GM18520 (cell line): ENCODE measurements around the gene PLSCR2.
"Not testable (repeated sequence)": the region's sequence is repeated elsewhere in the genome, so short reads cannot be mapped to it uniquely, and the experiment has no call there.

Source experiments
- ATAC-seq: cut with Tn5 transposase; IDR thresholded peaks from one replicate; pipeline ENCODE4 v1.9.1; 2021; ENCODE audit not compliant: unreplicated experiment

The PLSCR2 gene, protein sequence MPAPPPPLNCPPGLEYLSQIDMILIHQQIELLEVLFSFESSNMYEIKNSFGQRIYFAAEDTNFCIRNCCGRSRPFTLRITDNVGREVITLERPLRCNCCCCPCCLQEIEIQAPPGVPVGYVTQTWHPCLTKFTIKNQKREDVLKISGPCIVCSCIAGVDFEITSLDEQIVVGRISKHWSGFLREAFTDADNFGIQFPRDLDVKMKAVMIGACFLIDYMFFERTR

DNA sequence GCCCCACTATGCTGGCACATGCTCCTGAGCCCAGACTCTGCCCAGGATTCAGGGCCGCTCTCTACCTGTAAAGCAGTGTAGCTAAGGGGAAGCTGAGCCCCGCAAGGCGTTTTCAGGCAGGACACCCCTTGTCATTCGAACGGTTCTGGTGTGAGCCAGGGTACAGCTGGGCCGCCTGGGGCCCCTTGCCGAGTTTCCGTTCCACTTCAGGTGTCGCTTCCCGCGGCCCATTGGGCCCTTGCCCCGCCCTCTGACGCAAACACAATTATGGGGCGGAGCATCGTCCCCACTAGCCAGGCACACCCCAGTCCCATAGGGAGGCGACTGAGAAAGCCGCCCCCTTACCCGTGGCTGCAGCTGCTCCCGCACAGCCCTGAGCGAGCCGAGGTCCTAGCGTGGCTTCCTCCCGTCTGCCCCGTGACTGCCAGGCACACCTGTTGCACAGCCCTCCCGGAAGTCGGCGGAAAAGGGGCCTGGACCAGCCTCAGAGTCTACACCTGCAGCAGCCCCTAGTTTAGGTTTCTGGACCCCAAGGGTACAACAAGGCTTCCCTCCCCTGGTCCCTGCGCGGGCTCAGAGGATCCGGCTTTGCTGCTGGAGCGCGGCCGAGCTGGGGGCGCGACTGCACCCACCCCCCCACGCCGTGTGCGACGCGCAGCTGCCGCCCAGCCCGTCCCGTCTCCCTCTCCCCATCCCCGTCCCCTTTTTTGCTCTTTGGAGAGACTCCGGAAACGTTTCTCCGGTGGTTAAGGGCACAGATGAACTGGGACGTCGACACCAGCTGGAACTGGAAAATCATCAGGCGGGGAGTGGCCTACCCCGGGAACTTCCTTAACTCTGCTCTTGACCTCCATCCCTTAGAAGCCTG lies at the start of gene PLSCR2:
Gene PLSCR2 (minus strand): TSS at position 412 of the 868 bp plus-strand sequence. CDS start 9,657 bp downstream, outside the sequence.
- peak; percentile 77 for ATAC-seq

DNA sequence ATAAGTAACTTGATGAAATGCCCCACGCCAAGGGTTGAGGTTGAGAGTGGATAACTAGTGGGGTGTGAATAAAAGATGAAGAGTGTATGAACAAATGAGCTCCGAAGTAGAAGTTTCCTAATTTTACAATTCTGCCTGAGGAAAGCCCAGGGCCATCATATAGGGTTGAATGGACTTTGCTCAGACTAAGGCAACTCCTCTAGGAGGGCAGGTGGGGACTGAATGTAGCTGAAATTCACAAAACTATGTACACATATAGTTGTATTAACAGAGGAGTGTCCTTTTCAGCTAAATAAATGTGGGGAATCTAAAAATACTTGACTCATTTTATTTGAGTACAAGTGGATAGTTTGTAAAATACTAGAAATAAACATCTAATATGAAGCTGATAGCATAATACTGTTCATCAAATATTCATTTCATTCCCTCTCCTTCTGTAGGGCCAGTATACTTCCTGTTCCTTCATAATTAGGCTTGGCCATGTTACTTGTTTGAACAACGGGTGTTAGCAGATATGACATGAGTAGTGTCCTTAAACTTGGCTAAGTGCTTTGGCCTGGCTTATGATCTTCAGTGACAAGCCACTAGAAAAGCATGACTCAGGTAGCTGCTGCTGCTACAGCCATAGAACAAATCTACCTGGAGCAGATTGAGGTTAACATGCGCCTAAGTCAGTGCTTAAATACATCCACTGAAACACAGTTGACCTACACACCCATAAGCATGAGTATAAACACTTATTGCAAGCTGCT lies 48.5 kb upstream of the PLSCR2 start:
- ATAC-seq: no peak

DNA sequence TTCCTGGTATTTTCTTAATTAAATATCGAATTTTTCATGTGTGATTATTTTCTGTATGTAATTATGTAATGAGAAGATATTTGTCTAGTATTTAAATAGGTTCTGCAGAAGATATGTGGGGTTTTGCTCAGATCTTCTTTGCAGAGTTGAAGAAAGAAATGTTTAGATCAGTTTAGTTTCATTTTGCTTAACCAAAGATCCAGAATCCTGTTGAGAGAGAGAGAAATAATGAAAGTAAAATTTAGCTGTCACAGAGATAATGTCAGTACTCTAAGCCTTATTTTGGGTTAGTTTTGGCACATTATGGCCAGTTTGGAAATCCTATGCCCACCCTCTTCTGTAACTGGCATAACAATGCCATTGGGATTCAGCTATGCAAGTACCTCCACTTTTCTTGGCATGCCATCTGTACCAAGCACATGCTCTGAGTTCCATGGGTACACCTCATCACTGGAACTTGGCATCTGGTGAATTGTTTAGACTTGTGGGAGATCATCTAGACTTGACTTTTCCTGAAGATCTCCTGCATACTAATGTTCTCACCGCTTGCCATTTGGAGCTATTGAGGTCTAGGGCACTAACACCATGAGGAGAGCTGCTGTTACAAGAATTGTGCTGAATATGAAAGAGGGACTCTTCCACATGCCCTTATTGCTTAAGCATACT lies 44.2 kb upstream of the PLSCR2 start:
- no peak for ATAC-seq

DNA sequence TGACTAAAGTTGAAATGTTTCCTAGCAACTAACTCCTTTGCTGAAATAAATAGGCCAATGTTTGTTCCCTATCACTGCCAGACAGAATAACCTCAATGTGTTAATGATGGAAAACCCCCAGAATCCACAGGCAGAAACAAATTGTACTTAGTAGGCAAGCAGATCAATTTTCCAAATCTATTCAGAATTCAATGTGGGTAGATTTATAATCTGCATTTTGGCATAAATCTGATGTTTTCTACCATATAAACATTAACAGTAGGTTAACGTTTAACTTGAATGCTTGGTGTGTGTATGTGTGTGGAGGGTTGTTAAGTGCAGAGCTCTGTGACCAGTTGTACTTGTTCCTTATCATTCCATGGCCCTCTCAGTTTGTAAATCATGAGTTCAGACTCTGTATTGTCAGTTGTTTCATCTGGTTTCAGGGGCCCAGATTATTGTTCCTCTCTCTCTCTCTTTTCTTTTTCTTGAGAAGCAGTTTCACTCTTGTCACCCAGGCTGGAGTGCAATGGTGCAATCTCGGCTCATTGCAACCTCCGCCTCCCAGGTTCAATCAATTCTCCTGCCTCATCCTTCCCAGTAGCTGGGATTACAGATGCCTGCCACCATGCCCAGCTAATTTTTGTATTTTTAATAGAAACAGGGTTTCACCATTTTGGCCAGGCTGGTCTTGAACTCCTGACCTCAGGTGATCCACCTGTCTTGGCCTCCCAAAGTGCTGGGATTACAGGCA lies 42.2 kb upstream of the PLSCR2 start:
- no peak for ATAC-seq

DNA sequence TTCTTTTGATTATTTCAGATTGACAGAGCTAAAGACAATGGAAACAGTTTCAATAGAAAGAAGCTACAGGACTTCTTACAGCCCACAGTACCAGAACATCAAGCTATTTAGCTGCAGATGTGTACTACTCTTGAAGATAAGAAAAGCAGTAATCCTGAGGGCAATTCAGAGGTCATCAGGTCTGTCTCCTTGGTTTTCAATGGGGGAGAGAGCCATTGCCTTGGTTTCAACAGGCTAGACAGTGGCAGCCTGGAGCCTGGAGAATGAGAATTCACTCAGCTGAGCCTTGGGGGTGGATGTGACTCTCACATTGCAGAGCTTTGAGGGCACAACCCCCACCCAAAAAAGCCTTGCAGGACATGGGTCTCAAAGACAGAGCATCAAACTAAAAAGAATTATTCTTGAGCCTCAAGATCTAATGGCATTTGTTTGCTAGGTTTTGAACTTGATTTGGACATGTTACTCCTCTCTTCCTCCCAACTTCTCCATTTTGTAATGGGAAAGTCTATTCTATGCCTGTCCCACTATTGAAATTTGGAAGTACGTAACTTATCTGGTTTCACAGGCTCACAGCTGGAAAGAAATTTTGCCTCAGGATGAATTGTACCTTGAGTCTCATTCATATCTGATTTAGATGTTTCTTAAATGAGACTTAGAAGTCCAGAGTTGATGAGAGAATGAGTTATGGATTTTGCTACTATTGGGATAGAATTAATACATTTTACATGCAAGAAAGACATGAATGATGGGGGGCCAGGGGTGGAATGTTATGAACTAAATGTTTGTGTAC lies 38.2 kb upstream of the PLSCR2 start:
- no peak for ATAC-seq

DNA sequence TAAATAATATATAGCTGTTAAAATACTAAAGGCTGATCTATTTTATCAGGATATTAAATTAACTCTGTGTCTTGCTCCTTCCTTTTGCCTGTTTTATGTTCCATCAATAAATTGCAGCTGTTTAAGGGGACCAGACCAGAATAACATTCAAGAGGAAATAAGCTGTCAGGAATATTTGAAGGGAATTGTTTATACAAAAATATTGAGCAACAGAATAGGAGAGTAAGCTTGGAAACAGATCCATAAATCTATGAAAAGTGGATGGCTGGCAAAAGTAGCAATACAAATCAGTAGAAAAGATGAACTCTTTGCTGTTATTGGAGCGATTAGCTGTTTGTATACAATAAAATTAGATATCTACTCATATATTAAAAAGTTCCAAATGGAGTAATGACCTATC lies 36.2 kb upstream of the PLSCR2 start:
- ATAC-seq: no peak

DNA sequence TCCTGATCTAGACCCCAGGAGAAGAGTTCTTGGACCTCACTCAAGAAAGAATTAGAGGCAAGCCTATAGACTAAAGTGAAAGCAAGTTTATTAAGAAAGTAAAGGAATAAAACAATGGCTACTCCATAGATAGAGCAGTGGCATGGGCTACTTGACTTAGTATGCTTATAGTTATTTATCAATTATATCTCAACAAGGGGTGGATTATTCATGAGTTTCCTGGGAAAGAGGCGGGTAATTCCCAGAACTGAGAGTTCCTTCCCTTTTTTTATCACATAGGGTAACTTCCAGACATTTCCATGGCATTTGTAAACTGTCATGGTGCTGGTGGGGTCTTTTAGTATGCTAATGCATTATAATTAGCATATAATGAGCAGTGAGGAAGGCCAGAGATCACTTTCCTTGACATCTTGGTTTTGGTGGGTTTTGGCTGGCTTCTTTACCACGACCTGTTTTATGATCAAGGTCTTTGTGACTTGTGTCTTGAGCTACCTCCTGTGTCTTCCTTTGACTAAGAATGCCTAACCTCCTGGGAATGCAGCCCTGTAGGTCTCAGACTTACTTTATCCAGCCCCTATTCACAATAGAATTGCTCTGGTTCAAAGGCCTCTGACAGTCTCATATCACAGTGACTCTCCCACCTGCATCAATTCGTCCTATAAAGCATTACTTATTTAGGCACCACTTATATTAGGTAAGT lies 35.3 kb upstream of the PLSCR2 start:
- ATAC-seq: no peak

DNA sequence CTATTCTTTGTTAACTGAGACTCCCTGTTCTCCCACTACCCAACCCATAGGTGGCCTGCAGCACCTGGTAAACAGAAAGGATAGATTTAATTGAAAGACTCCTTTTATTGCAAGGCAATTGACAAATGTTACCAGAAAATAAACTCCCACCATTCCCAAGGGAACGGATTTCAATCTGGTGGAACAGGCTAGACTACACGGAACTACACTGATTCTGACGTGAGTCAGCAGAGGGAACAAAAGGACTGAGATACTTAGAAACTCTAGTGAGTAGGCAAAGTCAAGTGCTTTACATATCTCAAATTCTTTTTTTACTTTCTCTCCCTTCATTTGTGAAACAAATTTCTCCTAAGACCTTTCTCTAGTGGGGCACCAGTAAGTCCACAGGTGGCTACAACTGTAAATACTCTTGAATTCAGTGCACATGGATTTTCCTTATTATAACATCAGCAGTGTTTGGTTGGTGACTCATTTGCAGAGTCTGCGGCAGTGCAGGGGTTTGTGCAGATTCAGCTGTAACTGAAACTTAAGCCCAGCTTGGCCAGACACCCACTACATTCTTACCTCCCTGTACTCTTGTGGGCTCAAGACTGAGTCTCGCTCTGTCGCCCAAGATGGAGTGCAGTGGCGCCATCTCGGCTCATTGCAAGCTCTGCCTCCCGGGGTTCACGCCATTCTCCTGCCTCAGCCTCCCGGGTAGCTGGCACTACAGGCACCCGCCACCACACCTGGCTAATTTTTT lies 34.3 kb upstream of the PLSCR2 start:
- ATAC-seq: peak; percentile 96

DNA sequence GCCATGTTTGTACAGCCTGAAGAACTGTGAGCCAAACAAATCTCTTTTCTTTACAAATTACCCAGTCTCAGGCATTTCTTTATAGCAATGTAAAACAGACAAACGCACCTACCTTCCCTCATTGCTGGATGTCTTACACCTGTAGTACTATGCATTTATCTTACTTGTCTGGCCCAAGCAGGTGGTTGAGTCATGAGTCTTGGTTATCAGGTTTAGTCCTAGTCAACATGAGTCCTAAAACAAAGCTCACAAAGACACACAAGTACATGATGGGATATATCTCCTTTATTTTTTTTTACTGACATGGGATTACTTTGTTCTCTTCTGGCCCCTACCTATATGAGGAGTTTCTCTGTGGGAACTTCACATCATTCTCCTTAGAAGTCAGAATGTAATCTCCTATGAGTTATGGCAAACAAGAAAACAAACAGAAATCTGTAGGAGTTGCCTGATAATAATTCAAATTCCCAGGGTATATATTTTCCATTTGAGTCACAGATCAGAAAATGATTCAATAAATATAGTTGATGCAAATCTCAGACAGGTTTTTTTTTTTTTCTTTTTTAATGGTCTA lies 33.6 kb upstream of the PLSCR2 start:
- ATAC-seq: no peak

DNA sequence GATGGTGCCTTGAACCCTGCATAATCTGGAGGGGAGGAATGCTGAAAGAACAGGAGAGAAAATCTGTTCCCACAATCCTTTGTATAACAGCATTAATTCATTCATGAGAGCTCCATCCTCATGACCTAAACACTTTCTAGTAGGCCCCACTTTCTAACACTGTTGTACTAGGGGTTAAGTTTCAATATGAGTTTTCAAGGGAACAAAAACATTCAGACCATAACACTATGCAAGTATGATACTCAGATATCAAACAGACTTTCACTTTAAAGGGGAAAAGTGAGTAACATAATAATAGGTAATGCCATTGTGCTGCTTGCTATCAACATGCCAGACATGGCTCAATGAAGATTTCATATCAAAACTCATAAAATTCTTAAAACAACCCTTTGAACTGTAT lies 32.4 kb upstream of the PLSCR2 start:
- no peak for ATAC-seq

DNA sequence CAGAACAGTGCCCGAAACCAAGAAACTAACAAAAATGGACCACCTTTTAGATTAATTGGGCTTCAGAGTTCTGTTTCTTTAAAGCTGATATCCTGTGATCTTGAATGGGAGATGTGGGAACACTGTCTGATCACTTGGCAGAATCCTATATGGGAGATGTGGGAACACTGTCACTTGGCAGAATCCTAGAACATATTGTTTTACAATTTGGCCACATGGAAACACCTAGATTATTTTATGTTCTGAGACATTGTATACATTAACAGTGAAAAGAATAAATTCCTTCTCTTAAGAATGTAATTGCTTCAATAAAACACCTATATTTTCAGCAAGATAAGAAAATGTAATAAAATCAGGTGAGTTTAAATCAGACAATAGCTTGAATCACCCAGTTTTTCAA lies 30.3 kb upstream of the PLSCR2 start:
- ATAC-seq: no peak

DNA sequence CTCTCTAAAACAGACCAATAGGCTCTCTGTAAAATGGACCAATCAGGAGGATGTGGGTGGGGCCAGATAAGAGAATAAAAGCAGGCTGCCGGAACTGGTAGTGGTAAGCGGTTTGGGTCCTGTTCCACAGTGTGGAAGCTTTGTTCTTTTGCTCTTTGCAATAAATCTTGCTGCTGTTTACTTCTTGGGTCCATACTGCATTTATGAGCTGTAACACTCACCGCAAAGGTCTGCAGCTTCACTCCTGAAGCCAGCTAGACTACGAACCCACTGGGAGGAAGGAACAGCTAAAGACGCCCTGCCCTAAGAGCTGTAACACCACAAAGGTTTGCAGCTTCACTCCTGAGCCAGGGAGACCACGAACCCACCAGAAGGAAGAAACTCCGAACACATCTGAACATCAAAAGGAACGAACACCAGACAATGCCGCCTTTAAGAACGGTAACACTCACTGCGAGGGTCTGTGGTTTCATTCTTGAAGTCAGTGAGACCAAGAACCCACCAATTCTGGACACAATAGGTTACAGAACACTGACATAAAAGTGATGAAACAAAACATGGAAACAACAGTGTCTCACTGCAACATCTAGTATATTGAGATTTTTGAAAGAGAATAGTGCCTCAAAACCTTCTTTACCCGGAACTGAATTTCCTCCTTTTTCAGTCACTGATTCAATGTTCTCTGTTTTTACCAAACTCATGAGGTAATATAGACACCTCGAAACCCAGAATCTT lies 28.8 kb upstream of the PLSCR2 start:
- no peak for ATAC-seq

DNA sequence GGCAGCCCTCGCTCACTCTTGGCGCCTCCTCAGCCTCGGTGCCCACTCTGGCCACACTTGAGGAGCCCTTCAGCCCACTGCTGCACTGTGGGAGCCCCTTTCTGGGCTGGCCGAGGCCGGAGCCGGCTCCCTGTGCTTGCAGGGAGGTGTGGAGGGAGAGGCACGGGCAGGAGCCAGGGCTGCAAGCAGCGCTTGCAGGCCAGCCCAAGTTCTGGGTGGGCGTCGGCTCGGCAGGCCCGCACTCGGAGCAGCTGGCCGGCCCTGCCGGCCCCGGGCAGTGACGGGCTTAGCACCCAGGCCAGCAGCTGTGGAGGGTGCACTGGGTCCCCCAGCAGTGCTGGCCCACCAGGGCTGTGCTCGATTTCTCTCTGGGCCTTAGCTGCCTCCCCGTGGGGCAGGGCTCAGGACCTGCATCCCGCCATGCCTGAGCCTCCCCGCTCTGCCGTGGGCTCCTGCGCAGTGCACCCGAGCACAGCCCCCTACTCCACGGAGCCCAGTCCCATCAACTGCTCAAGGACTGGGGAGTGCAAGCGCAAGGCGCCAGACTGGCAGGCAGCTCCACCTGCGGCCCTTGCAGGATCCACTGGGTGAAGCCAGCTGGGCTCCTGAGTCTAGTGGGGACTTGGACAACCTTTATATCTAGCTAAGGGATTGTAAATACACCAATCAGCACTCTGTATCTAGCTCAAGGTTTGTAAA lies 27.9 kb upstream of the PLSCR2 start:
- ATAC-seq: not testable (repeated sequence)

DNA sequence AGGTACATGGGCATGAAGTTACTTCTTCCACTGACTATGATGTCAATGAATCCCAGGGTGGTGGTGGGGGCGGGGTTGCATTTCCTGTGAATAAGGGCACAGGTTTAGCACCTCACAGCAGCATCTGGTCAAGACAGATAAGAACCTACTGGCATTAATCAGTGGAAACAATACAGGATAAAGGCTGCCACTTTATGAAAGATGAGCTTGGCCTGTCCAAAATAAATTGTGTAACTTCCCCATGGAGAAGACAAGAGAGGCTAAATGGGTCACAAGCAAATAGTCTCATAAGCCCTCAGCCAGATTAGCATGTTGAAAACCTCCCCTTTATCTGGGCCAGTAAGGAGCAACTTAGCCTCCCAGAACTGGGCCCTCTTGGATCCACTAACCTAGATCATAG lies 27.4 kb upstream of the PLSCR2 start:
- no peak for ATAC-seq

DNA sequence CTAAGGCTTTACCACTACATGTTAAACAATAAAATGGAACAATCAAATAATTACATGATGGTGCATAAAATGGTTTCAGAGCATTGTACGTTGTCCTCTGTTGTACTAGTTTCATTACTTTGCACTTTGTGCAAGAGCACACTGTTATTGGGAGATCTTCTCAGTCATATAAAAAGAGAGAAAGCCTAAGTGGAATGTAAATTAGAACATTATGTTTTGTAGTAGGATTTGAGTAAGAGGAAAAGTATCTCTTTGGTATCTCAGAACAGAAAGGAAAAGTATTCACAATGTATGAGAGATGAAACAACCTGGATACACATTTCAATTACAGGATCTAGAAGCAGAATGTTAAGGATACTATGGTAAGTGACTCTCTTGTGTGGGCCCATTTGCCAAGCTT lies 26.9 kb upstream of the PLSCR2 start:
- ATAC-seq: no peak

DNA sequence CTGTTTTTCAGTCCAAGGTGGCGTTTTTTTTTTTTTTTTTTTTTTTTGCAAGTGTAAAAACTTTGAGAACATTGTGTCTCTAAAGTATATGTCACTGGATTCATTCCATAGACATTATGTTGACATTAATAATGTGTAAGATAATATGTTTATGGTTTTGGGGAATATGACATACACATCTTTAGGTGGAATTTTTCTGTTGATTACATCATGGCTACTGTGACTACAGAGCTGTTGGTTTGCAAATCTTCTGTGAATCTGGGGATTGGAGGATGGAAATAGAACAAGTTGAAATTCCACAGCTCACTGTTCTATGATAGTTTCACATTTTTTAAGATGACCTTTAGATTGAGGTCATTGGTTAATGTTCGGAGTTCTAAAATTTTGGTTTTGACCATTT lies 24.4 kb upstream of the PLSCR2 start:
- no peak for ATAC-seq

DNA sequence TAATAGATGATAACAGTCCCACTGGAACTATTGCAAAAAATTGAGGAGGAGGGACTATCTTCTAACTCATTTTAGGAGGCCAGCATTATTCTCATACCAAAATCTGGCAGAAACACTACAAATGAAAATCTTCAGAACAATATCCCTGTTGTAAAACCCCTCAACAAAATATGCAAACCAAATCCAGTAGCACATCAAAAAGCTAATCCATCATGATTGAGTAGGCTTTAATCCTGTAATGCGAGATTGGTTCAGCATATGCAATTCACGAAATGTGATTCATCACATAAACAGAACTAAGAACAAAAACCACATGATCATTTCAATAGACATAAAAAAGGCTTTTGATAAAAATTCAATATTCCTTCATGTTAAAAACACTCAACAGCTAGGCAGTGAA lies 23.9 kb upstream of the PLSCR2 start:
- ATAC-seq: no peak
